ENCODE measurements around the gene MRPS30.

The MRPS30 gene

DNA sequence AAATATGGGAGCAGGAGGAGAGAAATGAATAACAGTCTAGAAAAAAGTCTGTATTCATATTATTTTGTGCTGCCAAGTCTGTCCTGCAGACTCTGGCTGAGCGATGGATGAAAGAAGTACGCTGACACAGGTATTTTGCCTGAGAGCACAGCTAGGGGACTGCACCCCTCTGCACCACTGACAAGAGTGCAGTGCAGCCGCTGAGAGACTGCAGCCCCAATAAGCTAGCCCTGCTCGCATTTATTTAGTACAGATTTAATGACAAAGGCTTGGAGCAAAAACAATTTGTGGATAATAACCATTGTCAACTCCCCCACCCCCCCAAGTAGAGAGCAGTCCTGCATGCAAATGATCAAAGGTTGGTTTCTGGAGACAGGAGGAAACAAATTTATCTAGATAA lies 13.3 kb upstream of the MRPS30 start:
- ChIA-PET CTCF (no interaction called here), POLR2A (no interaction called here)
- Histone ChIP-seq H3K27ac (ENCODE audit: extremely low read depth, low read depth, low read length) (no peak overlapping the region), H3K9me3 (ENCODE audit: control insufficient read depth, insufficient read depth, low read depth, low read length) (no peaks in the 10 kb centered on the region), H3K4me1 (ENCODE audit: control insufficient read depth, insufficient read depth, low read length) (no peaks in the 10 kb centered on the region), H3K36me3 (ENCODE audit: control insufficient read depth in 2 of 2, insufficient read depth in 1 of 2, low read length in 2 of 2) (no peaks in the 10 kb centered on the region), H3K4me3 (ENCODE audit: low read depth, low read length) (no peak overlapping the region)
- peak; percentile 71 for TF ChIP-seq SETDB1 (IDR thresholded peaks at IDR 0.05; ENCODE audit: insufficient read length, low read length)
- peak; percentile 84; the same call in 1 of the 2 replicates for TF ChIP-seq TRIM28 (IDR thresholded peaks at IDR 0.05; ENCODE audit: borderline replicate concordance, low read length)
- no peak for TF ChIP-seq GLIS2 (tag by site-specific recombination; IDR thresholded peaks at IDR 0.05)
- TF ChIP-seq ZNF530 (tag by site-specific recombination; IDR thresholded peaks at IDR 0.05; ENCODE audit: low read depth), result no peak

DNA sequence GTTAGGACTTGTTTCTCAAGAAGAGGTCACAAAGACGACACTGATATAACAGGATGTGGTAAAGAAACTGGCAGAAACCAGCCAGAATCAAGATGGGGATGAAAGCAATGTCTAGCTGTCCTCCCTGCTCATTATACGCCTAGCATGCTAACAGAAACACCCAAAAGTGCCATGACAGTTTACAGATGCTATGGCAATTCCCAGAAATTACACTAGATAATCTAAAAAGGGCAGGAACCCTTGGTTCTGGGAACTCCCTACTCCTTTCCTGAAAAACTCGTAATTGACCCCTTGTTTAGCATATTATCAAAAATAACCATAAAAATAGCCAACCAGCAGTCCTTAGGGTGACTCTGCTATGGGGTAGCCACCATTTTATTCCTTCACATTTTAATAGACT lies 10.9 kb upstream of the MRPS30 start:
- TF ChIP-seq ZNF561 (tag by site-specific recombination; IDR thresholded peaks at IDR 0.05; ENCODE audit: borderline replicate concordance), result no peak
- TF ChIP-seq ZNF514 (tag by site-specific recombination; IDR thresholded peaks at IDR 0.05), result no peak
- TF ChIP-seq ZNF221 (tag by site-specific recombination; IDR thresholded peaks at IDR 0.05; ENCODE audit: borderline replicate concordance), result no peak
- no peak for TF ChIP-seq ZNF248 (tag by site-specific recombination; IDR thresholded peaks at IDR 0.05)
- no peak for TF ChIP-seq SCRT1 (tag by site-specific recombination; IDR thresholded peaks at IDR 0.05; ENCODE audit: borderline replicate concordance)
- TF ChIP-seq ZNF510 (tag by site-specific recombination; IDR thresholded peaks at IDR 0.05; ENCODE audit: insufficient replicate concordance), result no peak
- TF ChIP-seq, protein P1, sequence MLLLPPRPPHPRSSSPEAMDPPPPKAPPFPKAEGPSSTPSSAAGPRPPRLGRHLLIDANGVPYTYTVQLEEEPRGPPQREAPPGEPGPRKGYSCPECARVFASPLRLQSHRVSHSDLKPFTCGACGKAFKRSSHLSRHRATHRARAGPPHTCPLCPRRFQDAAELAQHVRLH (tag by site-specific recombination; IDR thresholded peaks at IDR 0.05), result no peak
- TF ChIP-seq, protein P2, sequence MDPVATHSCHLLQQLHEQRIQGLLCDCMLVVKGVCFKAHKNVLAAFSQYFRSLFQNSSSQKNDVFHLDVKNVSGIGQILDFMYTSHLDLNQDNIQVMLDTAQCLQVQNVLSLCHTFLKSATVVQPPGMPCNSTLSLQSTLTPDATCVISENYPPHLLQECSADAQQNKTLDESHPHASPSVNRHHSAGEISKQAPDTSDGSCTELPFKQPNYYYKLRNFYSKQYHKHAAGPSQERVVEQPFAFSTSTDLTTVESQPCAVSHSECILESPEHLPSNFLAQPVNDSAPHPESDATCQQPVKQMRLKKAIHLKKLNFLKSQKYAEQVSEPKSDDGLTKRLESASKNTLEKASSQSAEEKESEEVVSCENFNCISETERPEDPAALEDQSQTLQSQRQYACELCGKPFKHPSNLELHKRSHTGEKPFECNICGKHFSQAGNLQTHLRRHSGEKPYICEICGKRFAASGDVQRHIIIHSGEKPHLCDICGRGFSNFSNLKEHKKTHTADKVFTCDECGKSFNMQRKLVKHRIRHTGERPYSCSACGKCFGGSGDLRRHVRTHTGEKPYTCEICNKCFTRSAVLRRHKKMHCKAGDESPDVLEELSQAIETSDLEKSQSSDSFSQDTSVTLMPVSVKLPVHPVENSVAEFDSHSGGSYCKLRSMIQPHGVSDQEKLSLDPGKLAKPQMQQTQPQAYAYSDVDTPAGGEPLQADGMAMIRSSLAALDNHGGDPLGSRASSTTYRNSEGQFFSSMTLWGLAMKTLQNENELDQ (tag by site-specific recombination; IDR thresholded peaks at IDR 0.05; ENCODE audit: low read depth), result no peak
- TF ChIP-seq ZNF571 (tag by site-specific recombination; IDR thresholded peaks at IDR 0.05), result no peak
- no peak for TF ChIP-seq ZNF292 (tag by site-specific recombination; IDR thresholded peaks at IDR 0.05; ENCODE audit: borderline replicate concordance, low read depth)
- no peak for TF ChIP-seq YY2 (tag by site-specific recombination; IDR thresholded peaks at IDR 0.05)
- no peak for TF ChIP-seq YY1 (tag by site-specific recombination; IDR thresholded peaks at IDR 0.05)
- TF ChIP-seq ZNF391 (tag by site-specific recombination; IDR thresholded peaks at IDR 0.05; ENCODE audit: borderline replicate concordance, low read depth), result no peak
- no peak overlapping the region for H3K27ac ChIP-seq (ENCODE audit: extremely low read depth, low read depth, low read length)
- ChIA-PET POLR2A (no interaction called here), CTCF (no interaction called here)
- peaks cover 5% of the 10 kb centered on the region for H3K4me1 ChIP-seq (ENCODE audit: control insufficient read depth, insufficient read depth, low read length)
- no peak overlapping the region for H3K4me3 ChIP-seq (ENCODE audit: low read depth, low read length)
- no peaks in the 10 kb centered on the region for H3K9me3 ChIP-seq (ENCODE audit: control insufficient read depth, insufficient read depth, low read depth, low read length)
- H3K36me3 ChIP-seq (ENCODE audit: control insufficient read depth in 2 of 2, insufficient read depth in 1 of 2, low read length in 2 of 2), result no peaks in the 10 kb centered on the region

DNA sequence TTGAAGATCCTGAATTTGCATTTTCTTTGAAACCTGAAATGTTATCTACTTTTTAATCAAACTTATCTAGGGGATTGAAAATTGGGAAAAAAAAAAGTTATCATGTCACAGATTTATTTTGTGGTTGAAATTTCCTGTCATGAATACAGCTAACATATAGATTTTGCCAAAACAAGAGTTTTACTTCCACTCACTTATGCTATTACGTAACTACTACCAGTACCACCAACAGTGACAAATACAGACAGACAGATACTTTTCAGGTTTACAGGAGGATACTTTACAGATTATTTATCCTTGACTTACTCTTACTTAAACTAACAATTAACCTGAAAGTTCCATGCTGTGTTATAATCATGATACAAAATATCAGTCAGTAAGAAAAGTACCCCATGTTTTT lies 6.8 kb upstream of the MRPS30 start:
- ChIA-PET POLR2A (no interaction called here), CTCF (interaction anchor here (1.6 kb wide), 1 partner anchor 8 kb away, joined by 4 read pairs; no protein-coding TSS in a partner anchor)

More for the DNA sequence above, 6.8 kb upstream of the MRPS30 start:
- TF ChIP-seq IKZF3 (tag by site-specific recombination; IDR thresholded peaks at IDR 0.05), result no peak
- TF ChIP-seq, protein P3, sequence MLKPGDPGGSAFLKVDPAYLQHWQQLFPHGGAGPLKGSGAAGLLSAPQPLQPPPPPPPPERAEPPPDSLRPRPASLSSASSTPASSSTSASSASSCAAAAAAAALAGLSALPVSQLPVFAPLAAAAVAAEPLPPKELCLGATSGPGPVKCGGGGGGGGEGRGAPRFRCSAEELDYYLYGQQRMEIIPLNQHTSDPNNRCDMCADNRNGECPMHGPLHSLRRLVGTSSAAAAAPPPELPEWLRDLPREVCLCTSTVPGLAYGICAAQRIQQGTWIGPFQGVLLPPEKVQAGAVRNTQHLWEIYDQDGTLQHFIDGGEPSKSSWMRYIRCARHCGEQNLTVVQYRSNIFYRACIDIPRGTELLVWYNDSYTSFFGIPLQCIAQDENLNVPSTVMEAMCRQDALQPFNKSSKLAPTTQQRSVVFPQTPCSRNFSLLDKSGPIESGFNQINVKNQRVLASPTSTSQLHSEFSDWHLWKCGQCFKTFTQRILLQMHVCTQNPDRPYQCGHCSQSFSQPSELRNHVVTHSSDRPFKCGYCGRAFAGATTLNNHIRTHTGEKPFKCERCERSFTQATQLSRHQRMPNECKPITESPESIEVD (tag by site-specific recombination; IDR thresholded peaks at IDR 0.05), result 0 out of 2 replicates have a peak, but pooled peaks have one; percentile 19
- TF ChIP-seq ZNF548 (tag by site-specific recombination; IDR thresholded peaks at IDR 0.05), result no peak
- H3K4me1 ChIP-seq (ENCODE audit: control insufficient read depth, insufficient read depth, low read length), result peaks cover 5% of the 10 kb centered on the region
- no peak overlapping the region for H3K4me3 ChIP-seq (ENCODE audit: low read depth, low read length)
- H3K9me3 ChIP-seq (ENCODE audit: control insufficient read depth, insufficient read depth, low read depth, low read length), result no peaks in the 10 kb centered on the region
- H3K27ac ChIP-seq (ENCODE audit: extremely low read depth, low read depth, low read length), result no peak overlapping the region
- no peaks in the 10 kb centered on the region for H3K36me3 ChIP-seq (ENCODE audit: control insufficient read depth in 2 of 2, insufficient read depth in 1 of 2, low read length in 2 of 2)
